Lower lobe of right lung (tissue), 2 donors: Measurements from ENCODE around the gene P2RY14. TPM values are rescaled to one million over a fixed set of nuclear protein-coding genes. Genes with fewer than 3 reads are reported as not detected.

Source experiments
- ATAC-seq, 2 donors: fragments of 200-7000 bp; cut with Tn5 transposase; one replicate each; pipeline ENCODE4 v1.9.1; 2020 to 2022; ENCODE audit warnings: mild to moderate bottlenecking in 2 of 2, moderate library complexity in 2 of 2
- DNase-seq: peaks from one replicate; pipeline ENCODE4 v3.0.0-alpha.2; 2020
- H3K27ac ChIP-seq: fragments of 200-600 bp; one replicate; pipeline ENCODE4 v1.8.0; 2022
- H3K27me3 ChIP-seq: fragments of 200-600 bp; one replicate; pipeline ENCODE4 v1.8.0; 2022; ENCODE audit warnings: low read depth
- H3K36me3 ChIP-seq: fragments of 200-600 bp; one replicate; pipeline ENCODE4 v1.8.0; 2022; ENCODE audit warnings: mild to moderate bottlenecking
- H3K4me1 ChIP-seq: fragments of 200-600 bp; one replicate; pipeline ENCODE4 v1.8.0; 2022
- H3K4me3 ChIP-seq: fragments of 200-600 bp; one replicate; pipeline ENCODE4 v1.8.0; 2022; ENCODE audit warnings: mild to moderate bottlenecking
- H3K9me3 ChIP-seq: fragments of 200-600 bp; one replicate; pipeline ENCODE4 v1.8.0; 2022
- CTCF ChIP-seq: fragments of 200-600 bp; IDR thresholded peaks from one replicate; pipeline ENCODE4 v1.8.0; 2022; ENCODE audit warnings: antibody characterized with exemption, mild to moderate bottlenecking
- intact Hi-C: fragments of 100-400 bp; cut with DNase I; formaldehyde crosslinking; loops from one replicate; pipeline ENCODE4 v1.11.0; 2022
- total RNA-seq: library from RNA; stranded (reverse); fragmentation: NEBNext Ultra II Directional; extraction: Animal tissue kit (Norgen Biotek cat#: 25700); gene quantifications from one replicate; pipeline ENCODE4 v1.2.1, GENCODE V29; 2021
- donor health status: DM: no; HTN: yes; CAD: no; lungs with severe emphysema.

Gene P2RY14
- total RNA-seq, 1 donor from 2014 or later: 5.7 TPM

GRCh38 chr3:151307583-151308488 lies 29.5 kb upstream of the P2RY14 start:
- Histone ChIP-seq H3K36me3 (no peaks in the 10 kb centered on the region), H3K9me3 (no peaks in the 10 kb centered on the region), H3K4me1 (peaks cover 6% of the 10 kb centered on the region), H3K4me3 (no peak overlapping the region), H3K27ac (no peak overlapping the region), H3K27me3 (no peaks in the 10 kb centered on the region)
- DNase-seq (no peak), ATAC-seq (no peak)
- intact Hi-C loops: no loop called here
- no peak for TF ChIP-seq CTCF

GRCh38 chr3:151307131-151307530 lies 28.8 kb upstream of the P2RY14 start:
- Histone ChIP-seq H3K36me3 (no peaks in the 10 kb centered on the region), H3K27me3 (no peaks in the 10 kb centered on the region), H3K4me1 (peaks cover 6% of the 10 kb centered on the region), H3K9me3 (no peaks in the 10 kb centered on the region), H3K27ac (no peak overlapping the region), H3K4me3 (no peak overlapping the region)
- DNase-seq: no peak
- no peak for ATAC-seq
- intact Hi-C loops: no loop called here
- no peak for TF ChIP-seq CTCF

- H3K36me3 ChIP-seq: no peaks in the 10 kb centered on the region
- no peak overlapping the region for H3K27ac ChIP-seq
- peaks cover 6% of the 10 kb centered on the region for H3K4me1 ChIP-seq
- H3K9me3 ChIP-seq: no peaks in the 10 kb centered on the region
- DNase-seq (no peak), ATAC-seq (no peak)
- H3K4me3 ChIP-seq: no peak overlapping the region
- intact Hi-C loops: no loop called here
- no peaks in the 10 kb centered on the region for H3K27me3 ChIP-seq
- no peak for TF ChIP-seq CTCF
Measured at GRCh38 chr3:151306168-151306810, 27.9 kb upstream of the P2RY14 start.

- Histone ChIP-seq H3K36me3 (no peaks in the 10 kb centered on the region), H3K27me3 (no peaks in the 10 kb centered on the region), H3K4me1 (peaks cover 6% of the 10 kb centered on the region), H3K4me3 (no peak overlapping the region), H3K27ac (no peak overlapping the region), H3K9me3 (no peaks in the 10 kb centered on the region)
- ATAC-seq (no peak), DNase-seq (no peak)
- intact Hi-C loops: no loop called here
- no peak for TF ChIP-seq CTCF
Measured at GRCh38 chr3:151305775-151306151, 27.4 kb upstream of the P2RY14 start.

- peak; percentile 61 for DNase-seq
- no peak overlapping the region for H3K27ac ChIP-seq
- no peaks in the 10 kb centered on the region for H3K27me3 ChIP-seq
Measured at GRCh38 chr3:151305060-151305774, 26.9 kb upstream of the P2RY14 start.

More at GRCh38 chr3:151305060-151305774, 26.9 kb upstream of the P2RY14 start:
- Histone ChIP-seq H3K9me3 (no peaks in the 10 kb centered on the region), H3K36me3 (no peaks in the 10 kb centered on the region), H3K4me1 (peaks cover 6% of the 10 kb centered on the region), H3K4me3 (no peak overlapping the region)
- TF ChIP-seq CTCF: no peak
- intact Hi-C loops: no loop called here
- ATAC-seq: peak; percentile 86 to 89
